ENCODE measurements around the gene CDK4. TPM values are rescaled to one million over a fixed set of nuclear protein-coding genes. Genes with fewer than 3 reads are reported as not detected.

The CDK4 gene
- total and polyA plus RNA-seq, 2 of the 4 experiments (the other 2 are of a cell fraction): 261 to 297 TPM

DNA sequence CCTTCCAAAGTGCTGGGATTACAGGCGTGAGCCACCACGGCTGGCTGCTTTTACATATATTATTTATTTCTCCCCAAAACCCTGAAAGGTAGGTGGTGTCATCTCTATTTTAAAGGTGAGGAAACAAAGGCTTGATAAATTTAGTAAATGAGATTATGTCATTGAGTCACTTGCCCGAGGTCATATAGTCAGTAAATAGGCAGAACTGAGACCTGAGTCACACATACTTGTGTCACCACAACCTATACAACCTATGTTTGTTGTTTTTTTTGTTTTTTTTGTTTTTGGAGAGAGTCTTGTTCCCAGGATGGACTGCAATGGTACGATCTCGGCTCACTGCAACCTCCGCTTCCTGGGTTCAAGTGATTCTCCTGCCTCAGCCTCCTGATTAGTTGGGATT is 43.2 kb upstream of the CDK4 start:
- Histone ChIP-seq H4K8ac (ENCODE audit: low read depth in 2 of 2, low read length in 2 of 2) (no peak overlapping the region), H3K27me3 (ENCODE audit: control insufficient read depth, insufficient read depth, low read length) (no peaks in the 10 kb centered on the region), H3K56ac (ENCODE audit: extremely low read depth, insufficient read depth, low read length) (no peak overlapping the region), H3K18ac (ENCODE audit: low read depth, low read length) (no peak overlapping the region), H3K9me1 (ENCODE audit: insufficient read depth, low read length) (no peaks in the 10 kb centered on the region), H3K23ac (ENCODE audit: low read depth, low read length) (no peak overlapping the region), H2BK120ac (ENCODE audit: low read depth, low read length) (no peak overlapping the region), H3K9ac (ENCODE audit: low read depth, low read length) (no peak overlapping the region), H3K4me2 (ENCODE audit: low read depth, low read length) (no peak overlapping the region), H2BK15ac (ENCODE audit: low read depth, low read length) (no peak overlapping the region), H2AK5ac (ENCODE audit: low read depth, low read length) (no peak overlapping the region), H3K36me3 (ENCODE audit: control insufficient read depth, insufficient read depth, low read length) (peaks cover 39% of the 10 kb centered on the region), H4K20me1 (ENCODE audit: insufficient read depth, low read length) (peaks cover 3% of the 10 kb centered on the region; the same call in 1 of the 2 replicates), H2BK5ac (ENCODE audit: low read depth, low read length, poor library complexity, severe bottlenecking) (no peak overlapping the region), H3K14ac (replicated peaks; ENCODE audit: low read depth, low read length) (no peak overlapping the region), H3K4me3 (ENCODE audit: insufficient read depth, low read depth, low read length) (no peak overlapping the region), H3K79me1 (ENCODE audit: low read depth in 1 of 2, low read length in 2 of 2) (peaks cover 21 to 23% of the 10 kb centered on the region in 2 experiments), H2AFZ (replicated peaks; ENCODE audit: low read length, poor library complexity) (no peak overlapping the region), H3K4ac (ENCODE audit: low read depth, low read length) (no peak overlapping the region), H3K9me3 (ENCODE audit: control insufficient read depth, insufficient read depth, low read length) (no peaks in the 10 kb centered on the region), H3K27ac (ENCODE audit: insufficient read depth, low read length) (no peak overlapping the region), H4K5ac (ENCODE audit: low read depth, low read length) (no peak overlapping the region), H2AK9ac (replicated peaks; ENCODE audit: low read depth, low read length, poor library complexity) (no peak overlapping the region), H2BK20ac (ENCODE audit: low read depth, low read length) (no peak overlapping the region), H4K91ac (ENCODE audit: insufficient read depth, low read depth, low read length) (no peak overlapping the region), H3K4me1 (ENCODE audit: control insufficient read depth, insufficient read depth, low read length) (peaks cover 2% of the 10 kb centered on the region; the same call in 1 of the 2 replicates)
- ATAC-seq (ENCODE audit: low read depth): no peak
- in situ Hi-C loops (cut with MboI; ENCODE audit: low sequenced_read_pairs) (no loop called here), intact Hi-C loops (cut with micrococcal nuclease) (no loop called here), dilution Hi-C loops (cut with HindIII; ENCODE audit: low sequenced_read_pairs, unreplicated experiment) (no loop called here)
- ChIA-PET POLR2A (ENCODE audit: unreplicated experiment) (interaction anchor here (0.6 kb wide), 1 partner anchor 71 kb away, joined by 4 read pairs; no protein-coding TSS in a partner anchor), CTCF (no interaction called here)
- TF ChIP-seq MAFK (IDR thresholded peaks at IDR 0.05; ENCODE audit: low read depth, low read length) (no peak), MAZ (IDR thresholded peaks at IDR 0.05; ENCODE audit: borderline replicate concordance, low read depth, low read length) (no peak), POLR2A (IDR thresholded peaks at IDR 0.05; ENCODE audit: low read depth, low read length) (no peak)
- TF ChIP-seq, protein P1, sequence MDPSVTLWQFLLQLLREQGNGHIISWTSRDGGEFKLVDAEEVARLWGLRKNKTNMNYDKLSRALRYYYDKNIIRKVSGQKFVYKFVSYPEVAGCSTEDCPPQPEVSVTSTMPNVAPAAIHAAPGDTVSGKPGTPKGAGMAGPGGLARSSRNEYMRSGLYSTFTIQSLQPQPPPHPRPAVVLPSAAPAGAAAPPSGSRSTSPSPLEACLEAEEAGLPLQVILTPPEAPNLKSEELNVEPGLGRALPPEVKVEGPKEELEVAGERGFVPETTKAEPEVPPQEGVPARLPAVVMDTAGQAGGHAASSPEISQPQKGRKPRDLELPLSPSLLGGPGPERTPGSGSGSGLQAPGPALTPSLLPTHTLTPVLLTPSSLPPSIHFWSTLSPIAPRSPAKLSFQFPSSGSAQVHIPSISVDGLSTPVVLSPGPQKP (IDR thresholded peaks at IDR 0.05; ENCODE audit: borderline replicate concordance, low read depth, low read length): no peak
- BruUV-seq (replicated peaks): no TSS peak
- no CpG with 5 or more reads among the region's 6 CpGs for WGBS, 2 experiments (ENCODE audit: extremely low coverage in 2 of 2, insufficient read length in 1 of 2)
- peak; percentile 37 for DNase-seq

Data from IMR-90 (cell line).